B cell (primary cell): ENCODE data around the gene RAB8A. TPM values are rescaled to one million over a fixed set of nuclear protein-coding genes. Genes with fewer than 3 reads are reported as not detected.

Source experiments
- ATAC-seq: fragments of 200-7000 bp; cut with Tn5 transposase; one replicate; pipeline ENCODE4 v1.10.0; 2021; ENCODE audit warnings: low read depth, mild to moderate bottlenecking, moderate number of reproducible peaks, moderate library complexity
- CTCF ChIA-PET: fragments of 350-600 bp; sonication (Branson Sonifier 250); formaldehyde crosslinking; loops from one replicate; lab custom pipeline; 2021; ENCODE audit warnings: antibody characterized with exemption, inconsistent platforms; lab: Charles Lee
- POLR2A ChIA-PET: fragments of 350-600 bp; sonication (Branson Sonifier 250); formaldehyde crosslinking; loops from one replicate; lab custom pipeline; 2021; ENCODE audit warnings: antibody characterized with exemption; lab: Charles Lee
- DNase-seq: peaks from one replicate; pipeline ENCODE4 v3.0.0; 2013
- H2AFZ ChIP-seq: 2 replicates; pipeline ENCODE4 v1.6.1; 2012; ENCODE audit warnings: mild to moderate bottlenecking, low read depth, low read length; ENCODE audit not compliant: insufficient read depth, poor library complexity, severe bottlenecking
- H3K27ac ChIP-seq, 2 donors: 1 replicate in 1 of 2; 2 replicates in 1 of 2; pipeline ENCODE4 v1.5.1; 2012 to 2013; ENCODE audit warnings: low read length in 2 of 2, mild to moderate bottlenecking in 2 of 2, moderate library complexity in 1 of 2
- H3K27me3 ChIP-seq, 4 experiments: fragments of 200-600 bp in 1 of 4; sonication (generic) in 1 of 4; replicated peaks in 1 of 4; 1 replicate in 2 of 4; 2 replicates in 2 of 4; pipeline versions ENCODE4 v1.6.1 to v1.7.0; 2013 to 2016; ENCODE audit warnings: low read length in 3 of 4, mild to moderate bottlenecking in 2 of 4, mixed read lengths in 1 of 4, moderate library complexity in 1 of 4; ENCODE audit not compliant: insufficient read depth in 4 of 4, control insufficient read depth in 3 of 4; ENCODE audit errors: control extremely low read depth in 1 of 4
- H3K36me3 ChIP-seq, 2 experiments: replicated peaks in 1 of 2; 1 replicate in 1 of 2; 2 replicates in 1 of 2; pipeline versions ENCODE4 v1.6.1 to v1.7.1; 2013; ENCODE audit warnings: low read length in 1 of 2; ENCODE audit not compliant: insufficient read depth in 2 of 2, control insufficient read depth in 1 of 2; ENCODE audit errors: control extremely low read depth in 1 of 2, extremely low read depth in 1 of 2
- H3K4me1 ChIP-seq, 2 donors: fragments of 200-600 bp in 1 of 2; sonication (generic) in 1 of 2; 1 replicate in 1 of 2; 2 replicates in 1 of 2; pipeline versions ENCODE4 v1.5.1 to v1.6.1; 2013 to 2017; ENCODE audit warnings: low read length in 2 of 2; ENCODE audit not compliant: control insufficient read depth in 2 of 2, insufficient read depth in 2 of 2
- H3K4me2 ChIP-seq: replicated peaks from 2 replicates; pipeline ENCODE3; 2012; ENCODE audit warnings: mild to moderate bottlenecking, low read depth, low read length; ENCODE audit not compliant: poor library complexity, severe bottlenecking
- H3K4me3 ChIP-seq, 5 experiments: fragments of 200-600 bp in 1 of 5; sonication (generic) in 1 of 5; 1 replicate in 3 of 5; 2 replicates in 2 of 5; pipeline versions ENCODE4 v1.5.1 to v1.7.0; 2011 to 2016; ENCODE audit warnings: low read length in 4 of 5, mild to moderate bottlenecking in 4 of 5, low read depth in 2 of 5, control low read depth in 1 of 5, moderate library complexity in 1 of 5; ENCODE audit not compliant: insufficient read depth in 1 of 5; ENCODE audit errors: control extremely low read depth in 1 of 5, extremely low read depth in 1 of 5
- H3K79me2 ChIP-seq: fragments of 200-600 bp; sonication (generic); one replicate; pipeline ENCODE4 v1.6.0; 2016; ENCODE audit warnings: low read length; ENCODE audit not compliant: control insufficient read depth, insufficient read depth
- H3K9ac ChIP-seq: fragments of 200-600 bp; sonication (generic); 2 replicates; pipeline ENCODE4 v1.6.1; 2017; ENCODE audit warnings: mild to moderate bottlenecking, low read length, moderate library complexity
- H3K9me3 ChIP-seq, 3 donors: one replicate each; pipeline versions ENCODE4 v1.6.1 to v1.7.1; 2013; ENCODE audit warnings: low read length in 2 of 3; ENCODE audit not compliant: control insufficient read depth in 2 of 3, insufficient read depth in 1 of 3; ENCODE audit errors: control extremely low read depth in 1 of 3
- H4K20me1 ChIP-seq: 2 replicates; pipeline ENCODE4 v1.6.0; 2012; ENCODE audit warnings: mild to moderate bottlenecking, low read length; ENCODE audit not compliant: insufficient read depth, control insufficient read depth, poor library complexity, severe bottlenecking
- H3K27ac Mint-ChIP-seq: one replicate; pipeline ENCODE4 v1.8.0; 2021; ENCODE audit warnings: mixed read lengths
- H3K27me3 Mint-ChIP-seq: one replicate; pipeline ENCODE4 v1.8.0; 2021; ENCODE audit warnings: mixed read lengths
- H3K4me1 Mint-ChIP-seq: one replicate; pipeline ENCODE4 v1.8.0; 2021; ENCODE audit warnings: mixed read lengths
- H3K4me3 Mint-ChIP-seq: one replicate; pipeline ENCODE4 v1.8.0; 2021; ENCODE audit warnings: mixed read lengths
- H3K9me3 Mint-ChIP-seq: one replicate; pipeline ENCODE4 v1.8.0; 2022; ENCODE audit warnings: mixed read lengths; ENCODE audit not compliant: insufficient read depth
- EZH2 ChIP-seq: IDR thresholded peaks from 2 replicates; pipeline ENCODE4 v1.6.1; 2012; ENCODE audit warnings: borderline replicate concordance, low read depth, mild to moderate bottlenecking, moderate library complexity, low read length; ENCODE audit not compliant: insufficient read depth, poor library complexity, severe bottlenecking
- WGBS: methylation state at CpG from one replicate; pipeline ENCODE4 v1.1.5; 2013; ENCODE audit warnings: missing lambda C conversion rate; ENCODE audit not compliant: insufficient coverage; 5-methylcytosine and 5-hydroxymethylcytosine counted together
- intact Hi-C: fragments of 100-400 bp; cut with micrococcal nuclease; formaldehyde crosslinking; loops from one replicate; pipeline ENCODE4 v1.10.0; 2022
- polyA plus RNA-seq: library from polyadenylated mRNA; depleted of rRNA; stranded (reverse); fragments of >200 nt; gene quantifications from 2 replicates; pipeline ENCODE4 v1.2.3, GENCODE V29; 2012
- total RNA-seq, 2 donors: library from RNA; stranded (reverse); fragments of 120-200 nt in 1 of 2; gene quantifications; 1 replicate in 1 of 2; 2 replicates in 1 of 2; pipeline versions ENCODE4 v1.2.3 to v1.2.4, GENCODE V29; 2013 to 2022
- TF ChIP-seq, protein P1 (sequence below): fragments of 200-600 bp; IDR thresholded peaks from one replicate; pipeline ENCODE4 v1.8.0; 2022; ENCODE audit warnings: antibody characterized with exemption, mild to moderate bottlenecking

Gene RAB8A
- total and polyA plus RNA-seq, 2 donors (not counting 1 experiment from before 2014, with no cell fraction given) = 65.5 to 117 TPM

DNA sequence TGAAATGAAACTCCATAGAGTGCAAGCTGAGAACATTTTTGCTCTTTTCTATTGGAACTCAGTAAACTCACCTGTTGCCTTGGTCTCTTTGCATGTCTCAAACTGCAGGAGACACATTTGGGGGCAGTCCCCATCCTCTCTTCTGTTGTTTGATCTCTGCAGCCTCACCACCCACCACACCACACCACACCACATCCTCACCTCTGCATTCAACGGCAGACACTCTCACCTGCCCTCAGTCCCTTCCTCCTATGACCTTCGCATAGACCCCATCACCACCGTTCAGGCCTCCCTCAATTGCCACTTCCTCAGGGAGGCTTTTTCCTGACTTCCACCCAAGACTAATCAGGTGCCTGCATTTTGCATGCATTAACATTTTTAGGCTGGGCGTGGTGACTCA, 49.7 kb upstream of the RAB8A start:
- no peaks in the 10 kb centered on the region for H3K36me3 ChIP-seq
- intact Hi-C loops = loop anchor here (1.0 kb wide), 1 partner anchor 120 kb away; no protein-coding TSS in a partner anchor
- no peaks in the 10 kb centered on the region for H3K27me3 ChIP-seq
- no peak overlapping the region for H3K27ac Mint-ChIP-seq
- peaks cover 12% of the 10 kb centered on the region for H3K4me1 Mint-ChIP-seq
- DNase-seq = peak; percentile 3
- no peak overlapping the region for H3K4me3 Mint-ChIP-seq
- H3K9me3 ChIP-seq = peaks cover 2 to 8% (median 6%) of the 10 kb centered on the region in 3 donors
- ChIA-PET POLR2A (no interaction called here), CTCF (interaction anchor here (0.6 to 7.3 kb wide), 18 partner anchors 8 to 683 kb away, joined by 3 to 74 read pairs (median 10); partner anchors contain the start of genes AKAP8, FAM32A, HSH2D and RAB8A)
- WGBS = 57% methylated on average over 4 of the region's 4 CpGs
- peaks cover 6% of the 10 kb centered on the region for H3K27me3 Mint-ChIP-seq
- no peaks in the 10 kb centered on the region for H3K9me3 Mint-ChIP-seq
- no peak for ATAC-seq
- H3K27ac ChIP-seq = no peak overlapping the region
- H3K79me2 ChIP-seq = peaks cover 12% of the 10 kb centered on the region
- TF ChIP-seq, protein P1, sequence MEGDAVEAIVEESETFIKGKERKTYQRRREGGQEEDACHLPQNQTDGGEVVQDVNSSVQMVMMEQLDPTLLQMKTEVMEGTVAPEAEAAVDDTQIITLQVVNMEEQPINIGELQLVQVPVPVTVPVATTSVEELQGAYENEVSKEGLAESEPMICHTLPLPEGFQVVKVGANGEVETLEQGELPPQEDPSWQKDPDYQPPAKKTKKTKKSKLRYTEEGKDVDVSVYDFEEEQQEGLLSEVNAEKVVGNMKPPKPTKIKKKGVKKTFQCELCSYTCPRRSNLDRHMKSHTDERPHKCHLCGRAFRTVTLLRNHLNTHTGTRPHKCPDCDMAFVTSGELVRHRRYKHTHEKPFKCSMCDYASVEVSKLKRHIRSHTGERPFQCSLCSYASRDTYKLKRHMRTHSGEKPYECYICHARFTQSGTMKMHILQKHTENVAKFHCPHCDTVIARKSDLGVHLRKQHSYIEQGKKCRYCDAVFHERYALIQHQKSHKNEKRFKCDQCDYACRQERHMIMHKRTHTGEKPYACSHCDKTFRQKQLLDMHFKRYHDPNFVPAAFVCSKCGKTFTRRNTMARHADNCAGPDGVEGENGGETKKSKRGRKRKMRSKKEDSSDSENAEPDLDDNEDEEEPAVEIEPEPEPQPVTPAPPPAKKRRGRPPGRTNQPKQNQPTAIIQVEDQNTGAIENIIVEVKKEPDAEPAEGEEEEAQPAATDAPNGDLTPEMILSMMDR = no peak
- TF ChIP-seq EZH2 = no peak
- H2AFZ ChIP-seq = no peak overlapping the region
- H3K4me2 ChIP-seq = no peak overlapping the region
- H4K20me1 ChIP-seq = no peaks in the 10 kb centered on the region
- no peak overlapping the region for H3K4me3 ChIP-seq
- H3K9ac ChIP-seq = no peak overlapping the region
- H3K4me1 ChIP-seq = peaks cover 4 to 11% of the 10 kb centered on the region in 2 donors

DNA sequence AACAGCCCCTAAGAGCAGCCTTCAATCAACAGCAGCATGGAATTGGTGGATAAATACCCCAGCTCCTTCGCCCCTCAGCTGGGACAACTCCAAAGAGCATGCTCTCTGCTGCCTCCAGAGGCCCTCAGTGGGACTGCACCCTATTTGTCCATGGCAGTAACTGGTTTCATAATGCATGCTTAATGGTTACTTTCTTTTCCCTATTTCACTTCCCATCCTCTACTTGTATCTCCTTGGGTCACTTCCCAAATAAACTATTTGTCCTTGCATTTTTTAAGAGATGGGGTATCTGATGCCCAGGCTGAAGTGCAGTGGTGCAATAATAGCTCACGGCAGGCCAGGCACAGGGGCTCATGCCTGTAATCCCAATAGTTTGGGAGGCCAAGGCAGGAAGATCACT, 48.9 kb upstream of the RAB8A start:
- POLR2A ChIA-PET = interaction anchor here (1.2 to 1.9 kb wide), 2 partner anchors 15 to 48 kb away, joined by 3 to 4 read pairs; no protein-coding TSS in a partner anchor
- CTCF ChIA-PET = interaction anchor here (0.6 to 7.3 kb wide), 28 partner anchors 8 to 684 kb away, joined by 3 to 74 read pairs (median 4); partner anchors contain the start of genes AKAP8, FAM32A, HSH2D and RAB8A
- Histone ChIP-seq H3K4me1 (peaks cover 4 to 11% of the 10 kb centered on the region in 2 donors), H3K27ac (no peak overlapping the region), H3K9me3 (peaks cover 0 to 8% (median 0%) of the 10 kb centered on the region in 3 donors), H3K79me2 (peaks cover 14% of the 10 kb centered on the region), H3K4me3 (no peak overlapping the region), H4K20me1 (no peaks in the 10 kb centered on the region), H2AFZ (no peak overlapping the region), H3K4me2 (peak overlapping the region; percentile 16), H3K9ac (no peak overlapping the region), H3K36me3 (no peaks in the 10 kb centered on the region), H3K27me3 (no peaks in the 10 kb centered on the region)
- DNase-seq (peak; percentile 78), ATAC-seq (peak; percentile 85)
- Mint-ChIP-seq H3K9me3 (no peaks in the 10 kb centered on the region), H3K27me3 (peaks cover 3% of the 10 kb centered on the region), H3K27ac (no peak overlapping the region), H3K4me1 (peaks cover 12% of the 10 kb centered on the region), H3K4me3 (no peak overlapping the region)
- TF ChIP-seq, protein P1 = peak; percentile 96
- TF ChIP-seq EZH2 = no peak
- WGBS = 80% methylated on average over 2 of the region's 2 CpGs
- intact Hi-C loops = loop anchor here (1.0 kb wide), 1 partner anchor 120 kb away; no protein-coding TSS in a partner anchor
